Natural killer cell (primary cell): Measurements from ENCODE around the gene SLC2A1. TPM values are rescaled to one million over a fixed set of nuclear protein-coding genes. Genes with fewer than 3 reads are reported as not detected.

Experiments
- ATAC-seq, 3 donors: fragments of 150-1000 bp in 2 of 3; fragments of 200-7000 bp in 1 of 3; cut with Tn5 transposase; 1 replicate in 1 of 3; 2 replicates in 2 of 3; pipeline ENCODE4 v1.10.0; 2021; ENCODE audit warnings: mild to moderate bottlenecking in 2 of 3, moderate library complexity in 2 of 3
- DNase-seq, 2 donors: peaks; one replicate each; pipeline versions ENCODE4 v3.0.0 to v3.0.0-alpha.2; 2013 to 2021; ENCODE audit warnings: mixed read lengths in 1 of 2
- H3K27ac ChIP-seq: one replicate; pipeline ENCODE4 v1.5.1; 2013; ENCODE audit warnings: mild to moderate bottlenecking, low read length
- H3K27me3 ChIP-seq: one replicate; pipeline ENCODE4 v1.6.1; 2013; ENCODE audit warnings: low read length; ENCODE audit not compliant: control insufficient read depth, insufficient read depth
- H3K36me3 ChIP-seq: one replicate; pipeline ENCODE4 v1.6.1; 2013; ENCODE audit warnings: low read length; ENCODE audit not compliant: control insufficient read depth, insufficient read depth
- H3K4me1 ChIP-seq: one replicate; pipeline ENCODE4 v1.6.1; 2013; ENCODE audit warnings: low read length; ENCODE audit not compliant: control insufficient read depth, insufficient read depth
- H3K4me3 ChIP-seq: one replicate; pipeline ENCODE4 v1.5.1; 2013; ENCODE audit warnings: low read length
- H3K9me3 ChIP-seq: one replicate; pipeline ENCODE4 v1.6.1; 2013; ENCODE audit warnings: low read length; ENCODE audit not compliant: control insufficient read depth, insufficient read depth
- H3K27ac Mint-ChIP-seq, 2 donors: one replicate each; pipeline ENCODE4 v1.8.0; 2022; ENCODE audit warnings: mild to moderate bottlenecking in 2 of 2, mixed read lengths in 2 of 2, moderate library complexity in 1 of 2
- H3K27me3 Mint-ChIP-seq, 2 donors: one replicate each; pipeline ENCODE4 v1.8.0; 2022; ENCODE audit warnings: low read depth in 2 of 2, mixed read lengths in 2 of 2
- H3K36me3 Mint-ChIP-seq: one replicate; pipeline ENCODE4 v1.8.0; 2022; ENCODE audit warnings: mixed read lengths
- H3K4me1 Mint-ChIP-seq, 2 donors: one replicate each; pipeline ENCODE4 v1.8.0; 2022; ENCODE audit warnings: mixed read lengths in 2 of 2
- H3K4me3 Mint-ChIP-seq: one replicate; pipeline ENCODE4 v1.8.0; 2022; ENCODE audit warnings: mild to moderate bottlenecking, moderate library complexity, mixed read lengths
- H3K9me3 Mint-ChIP-seq, 2 donors: one replicate each; pipeline ENCODE4 v1.8.0; 2022; ENCODE audit warnings: mixed read lengths in 2 of 2
- WGBS: methylation state at CpG from one replicate; pipeline ENCODE4 v1.1.7; 2013; ENCODE audit warnings: missing lambda C conversion rate; ENCODE audit not compliant: insufficient coverage; 5-methylcytosine and 5-hydroxymethylcytosine counted together
- intact Hi-C: fragments of 100-400 bp; cut with micrococcal nuclease; formaldehyde crosslinking; loops from one replicate; pipeline ENCODE4 v1.14.2; 2022
- total RNA-seq, 4 donors: library from RNA; stranded (reverse); fragments of 120-200 nt in 1 of 4; gene quantifications; one replicate each; pipeline versions ENCODE4 v1.2.3 to v1.2.4, GENCODE V29; 2013 to 2022
- TF ChIP-seq, protein P1 (sequence below): fragments of 200-600 bp; IDR thresholded peaks from one replicate; pipeline ENCODE4 v1.8.0; 2022; ENCODE audit warnings: antibody characterized with exemption

Gene SLC2A1
- total RNA-seq, 3 donors from 2014 or later (not counting 1 experiment from before 2014, with no cell fraction given) = 94.7 to 143 (median 95.1) TPM

DNA sequence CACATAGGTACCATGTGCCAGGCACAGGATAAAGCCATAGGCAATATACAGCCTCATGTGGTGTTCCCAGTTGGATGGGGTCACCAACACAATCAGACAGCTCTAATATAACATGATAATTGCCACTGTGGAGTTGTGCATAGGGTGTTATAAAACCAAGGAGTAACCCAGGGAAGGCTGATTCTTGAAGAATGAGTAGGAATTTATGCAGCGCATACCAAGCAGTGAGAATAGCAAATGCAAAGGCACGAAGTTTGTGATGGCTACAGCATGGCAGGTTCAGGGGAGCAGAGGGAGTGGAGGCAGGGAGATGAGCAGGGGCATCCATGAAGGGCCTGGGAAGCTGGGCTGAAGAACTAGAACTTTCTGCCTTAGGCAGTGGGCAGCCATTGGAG is 20.4 kb upstream of the SLC2A1 start:
- no peak overlapping the region for H3K27ac Mint-ChIP-seq
- DNase-seq (no peak), ATAC-seq (no peak)
- H3K9me3 Mint-ChIP-seq = no peaks in the 10 kb centered on the region
- no peaks in the 10 kb centered on the region for H3K36me3 Mint-ChIP-seq
- H3K27ac ChIP-seq = no peak overlapping the region
- H3K4me1 Mint-ChIP-seq = peaks cover 6 to 9% of the 10 kb centered on the region in 2 donors
- H3K4me3 Mint-ChIP-seq = no peak overlapping the region
- TF ChIP-seq, protein P1, sequence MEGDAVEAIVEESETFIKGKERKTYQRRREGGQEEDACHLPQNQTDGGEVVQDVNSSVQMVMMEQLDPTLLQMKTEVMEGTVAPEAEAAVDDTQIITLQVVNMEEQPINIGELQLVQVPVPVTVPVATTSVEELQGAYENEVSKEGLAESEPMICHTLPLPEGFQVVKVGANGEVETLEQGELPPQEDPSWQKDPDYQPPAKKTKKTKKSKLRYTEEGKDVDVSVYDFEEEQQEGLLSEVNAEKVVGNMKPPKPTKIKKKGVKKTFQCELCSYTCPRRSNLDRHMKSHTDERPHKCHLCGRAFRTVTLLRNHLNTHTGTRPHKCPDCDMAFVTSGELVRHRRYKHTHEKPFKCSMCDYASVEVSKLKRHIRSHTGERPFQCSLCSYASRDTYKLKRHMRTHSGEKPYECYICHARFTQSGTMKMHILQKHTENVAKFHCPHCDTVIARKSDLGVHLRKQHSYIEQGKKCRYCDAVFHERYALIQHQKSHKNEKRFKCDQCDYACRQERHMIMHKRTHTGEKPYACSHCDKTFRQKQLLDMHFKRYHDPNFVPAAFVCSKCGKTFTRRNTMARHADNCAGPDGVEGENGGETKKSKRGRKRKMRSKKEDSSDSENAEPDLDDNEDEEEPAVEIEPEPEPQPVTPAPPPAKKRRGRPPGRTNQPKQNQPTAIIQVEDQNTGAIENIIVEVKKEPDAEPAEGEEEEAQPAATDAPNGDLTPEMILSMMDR = no peak
- no peaks in the 10 kb centered on the region for H3K9me3 ChIP-seq
- WGBS = 94% methylated on average over 2 of the region's 2 CpGs
- H3K27me3 ChIP-seq = no peaks in the 10 kb centered on the region
- H3K27me3 Mint-ChIP-seq = peaks cover 8 to 9% of the 10 kb centered on the region in 2 donors
- no peak overlapping the region for H3K4me3 ChIP-seq
- H3K36me3 ChIP-seq = no peaks in the 10 kb centered on the region
- intact Hi-C loops = no loop called here
- peaks cover 5% of the 10 kb centered on the region for H3K4me1 ChIP-seq

DNA sequence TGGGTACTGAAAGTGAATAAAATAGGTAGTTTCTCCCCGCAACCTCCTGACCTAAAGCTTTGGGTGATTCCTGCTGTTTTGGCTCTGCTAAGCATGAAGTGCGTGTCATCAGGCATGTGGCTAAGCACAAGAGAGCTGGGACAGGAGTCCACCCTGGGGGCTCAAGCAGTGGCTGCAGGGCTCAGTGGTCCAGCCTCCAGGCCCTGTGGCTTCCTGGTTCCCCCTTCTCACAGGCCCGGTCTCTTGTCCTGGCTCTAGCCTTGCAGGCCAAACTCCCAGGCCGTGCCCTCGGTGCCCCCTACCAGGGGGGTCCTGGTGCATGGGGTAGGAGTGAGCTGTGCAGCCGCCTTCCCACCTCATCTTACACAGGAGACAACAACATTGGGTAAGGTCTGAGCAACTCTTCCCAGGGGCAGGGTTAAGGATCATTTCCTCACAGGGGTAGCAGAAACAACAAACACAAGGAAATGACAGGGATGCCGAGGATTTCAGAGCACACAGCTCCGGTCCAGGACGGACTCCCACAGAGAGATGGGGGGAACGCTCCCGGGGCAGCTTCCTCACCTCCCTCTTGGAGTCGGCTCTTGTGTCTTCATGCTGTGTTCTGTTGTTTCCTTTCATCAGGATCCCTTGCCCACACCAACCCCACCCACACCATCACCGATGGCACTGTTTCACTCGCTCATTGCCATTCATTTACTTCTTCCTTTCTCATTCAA is 19.8 kb upstream of the SLC2A1 start:
- no peak for ATAC-seq
- TF ChIP-seq, protein P1 = no peak
- no peaks in the 10 kb centered on the region for H3K27me3 ChIP-seq
- Mint-ChIP-seq H3K36me3 (no peaks in the 10 kb centered on the region), H3K27ac (no peak overlapping the region), H3K4me3 (no peak overlapping the region), H3K9me3 (no peaks in the 10 kb centered on the region), H3K4me1 (peaks cover 11 to 15% of the 10 kb centered on the region in 2 donors), H3K27me3 (peaks cover 8 to 9% of the 10 kb centered on the region in 2 donors)
- DNase-seq = no peak
- no peaks in the 10 kb centered on the region for H3K9me3 ChIP-seq
- no peak overlapping the region for H3K4me3 ChIP-seq
- no peak overlapping the region for H3K27ac ChIP-seq
- 93% methylated on average over 13 of the region's 14 CpGs for WGBS
- H3K4me1 ChIP-seq = peaks cover 5% of the 10 kb centered on the region
- intact Hi-C loops = no loop called here
- H3K36me3 ChIP-seq = no peaks in the 10 kb centered on the region

DNA sequence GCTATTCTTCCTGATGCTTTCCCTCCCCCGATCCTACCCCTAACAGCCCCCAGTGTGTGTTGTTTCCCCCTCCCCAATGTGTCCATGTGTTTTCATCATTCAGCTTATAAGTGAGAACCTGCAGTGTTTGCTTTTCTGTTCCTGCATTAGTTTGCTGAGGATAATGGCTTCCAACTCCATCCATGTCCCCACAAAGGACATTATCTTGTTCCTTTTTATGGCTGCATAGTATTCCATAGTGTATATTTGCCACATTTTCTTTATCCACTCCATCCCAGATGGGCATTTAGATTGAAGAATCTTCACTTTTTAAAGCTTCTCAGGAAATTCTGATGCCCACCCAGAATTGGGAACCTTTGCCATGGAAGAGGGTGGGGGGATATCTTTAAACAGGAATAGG is 19.0 kb upstream of the SLC2A1 start:
- peaks cover 11 to 17% of the 10 kb centered on the region in 2 donors for H3K4me1 Mint-ChIP-seq
- Histone ChIP-seq H3K36me3 (no peaks in the 10 kb centered on the region), H3K4me3 (no peak overlapping the region), H3K27me3 (no peaks in the 10 kb centered on the region), H3K27ac (no peak overlapping the region), H3K9me3 (no peaks in the 10 kb centered on the region), H3K4me1 (peaks cover 5% of the 10 kb centered on the region)
- no peaks in the 10 kb centered on the region for H3K9me3 Mint-ChIP-seq
- TF ChIP-seq, protein P1 = no peak
- H3K27ac Mint-ChIP-seq = no peak overlapping the region
- H3K4me3 Mint-ChIP-seq = no peak overlapping the region
- ATAC-seq (no peak), DNase-seq (no peak)
- intact Hi-C loops = no loop called here
- WGBS = 71% methylated on average over 1 of the region's 1 CpG
- H3K36me3 Mint-ChIP-seq = no peaks in the 10 kb centered on the region
- peaks cover 8 to 9% of the 10 kb centered on the region in 2 donors for H3K27me3 Mint-ChIP-seq
